HG03135 (cell line): ENCODE measurements around the gene CLNK.

Experiments
- ATAC-seq: cut with Tn5 transposase; IDR thresholded peaks from one replicate; pipeline ENCODE4 v1.9.1; 2021; ENCODE audit warnings: mild to moderate bottlenecking, moderate library complexity; ENCODE audit not compliant: unreplicated experiment

CLNK gene

DNA sequence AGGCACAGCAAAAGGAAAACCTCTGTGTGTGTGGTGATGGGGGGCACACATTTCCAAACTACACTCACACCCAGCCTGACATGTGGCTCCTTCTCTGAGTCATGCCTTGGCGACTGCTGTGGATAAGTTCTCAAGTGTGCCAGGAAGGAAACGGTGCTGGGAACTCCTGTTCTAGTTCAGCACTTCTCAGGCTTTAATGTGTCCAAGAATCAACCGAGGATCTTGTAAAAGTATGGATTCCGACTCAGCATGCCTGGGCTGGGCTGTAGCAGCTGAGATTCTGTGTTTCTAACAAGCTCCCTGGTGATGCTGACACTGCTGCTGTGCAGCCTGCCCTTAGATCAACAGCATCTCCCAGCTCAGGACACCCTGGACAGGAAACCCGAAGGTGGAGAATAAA, 20.2 kb downstream of the CLNK start:
- no peak for ATAC-seq

- ATAC-seq, result no peak
Measured at GRCh38 chr4:10662937-10663336, 21.6 kb downstream of the CLNK start.

DNA sequence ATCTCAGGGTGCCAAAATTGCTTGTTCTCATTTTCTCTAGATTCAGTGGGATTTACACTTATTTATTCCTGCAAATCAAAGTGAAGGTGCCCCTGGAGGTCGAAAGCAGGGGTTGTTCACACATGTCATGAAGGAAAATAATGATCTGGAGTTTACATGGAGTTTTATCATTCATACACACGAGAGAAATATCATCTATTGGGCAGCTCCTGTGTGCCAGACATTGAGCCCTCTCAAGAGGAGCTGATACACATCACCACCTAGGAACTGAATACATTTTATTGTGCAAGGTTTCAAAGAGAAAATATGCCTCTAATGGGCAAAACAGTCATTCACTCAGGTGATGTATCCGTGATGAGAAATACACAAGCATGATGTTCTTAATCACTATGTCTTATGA, 23.5 kb downstream of the CLNK start:
- ATAC-seq, result no peak

DNA sequence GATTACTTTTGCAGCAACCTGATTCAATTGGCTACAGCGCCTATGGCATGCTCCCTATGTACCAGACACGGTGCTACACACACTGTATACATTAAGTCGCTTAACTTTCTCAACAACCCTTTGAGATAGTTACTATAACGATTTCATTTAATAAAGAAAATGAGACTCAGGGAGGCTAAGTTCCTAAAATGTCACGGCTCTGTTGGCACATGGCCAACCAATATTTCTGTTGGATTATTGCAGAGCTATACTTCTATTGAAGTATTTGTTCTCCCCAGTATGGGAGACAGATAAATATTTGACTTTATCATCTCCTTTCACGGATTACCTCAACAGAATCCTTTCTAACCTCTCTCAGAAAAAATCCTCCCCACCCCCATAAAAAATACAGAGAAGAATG, 25.3 kb downstream of the CLNK start:
- ATAC-seq, result no peak

DNA sequence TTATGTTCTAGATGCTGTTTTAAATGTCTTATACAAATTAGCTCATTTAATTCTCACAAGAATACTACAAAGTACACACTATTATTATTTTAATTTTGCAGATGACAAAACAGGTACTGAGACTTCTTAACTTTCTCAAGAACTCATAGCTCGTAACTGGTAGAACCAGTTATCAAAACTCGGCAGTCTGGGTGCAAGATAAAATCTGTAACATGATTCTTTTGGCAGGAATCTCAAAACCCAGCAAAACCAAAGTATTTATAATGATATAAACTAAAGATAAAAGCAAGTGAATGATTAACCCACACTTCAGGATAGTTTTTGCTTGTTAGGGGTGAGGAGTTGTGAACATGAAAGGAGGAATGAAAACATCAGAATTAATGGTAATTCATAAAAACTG, 27.6 kb downstream of the CLNK start:
- ATAC-seq, result no peak

GRCh38 chr4:10656420-10656819, 28.1 kb downstream of the CLNK start:
- no peak for ATAC-seq

- no peak for ATAC-seq
Measured at GRCh38 chr4:10655968-10656367, 28.6 kb downstream of the CLNK start.

DNA sequence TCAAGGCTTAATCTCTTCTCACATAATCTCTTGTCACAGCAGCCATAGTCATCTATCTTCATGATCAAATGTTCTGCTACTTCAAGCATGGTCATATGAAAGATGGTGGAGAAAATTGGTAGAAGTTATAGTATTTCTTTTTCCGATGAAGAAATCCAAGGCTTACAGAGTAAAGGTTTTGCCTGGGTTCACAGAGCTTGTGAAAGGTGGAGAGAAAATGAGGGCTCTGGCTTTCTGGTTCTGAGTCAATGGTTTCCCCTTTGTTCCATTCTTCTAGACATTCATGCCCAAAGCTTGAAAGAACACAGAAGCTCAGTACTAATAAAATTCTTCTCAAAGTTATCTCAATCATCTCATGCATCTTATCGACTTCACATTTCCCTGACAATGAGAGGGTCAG, 36.1 kb downstream of the CLNK start:
- ATAC-seq, result no peak

GRCh38 chr4:10647846-10648245, 36.7 kb downstream of the CLNK start:
- ATAC-seq, result no peak

GRCh38 chr4:10643600-10644425, 40.8 kb downstream of the CLNK start:
- ATAC-seq, result no peak

- no peak for ATAC-seq
Measured at GRCh38 chr4:10640561-10641201, 43.9 kb downstream of the CLNK start.

DNA sequence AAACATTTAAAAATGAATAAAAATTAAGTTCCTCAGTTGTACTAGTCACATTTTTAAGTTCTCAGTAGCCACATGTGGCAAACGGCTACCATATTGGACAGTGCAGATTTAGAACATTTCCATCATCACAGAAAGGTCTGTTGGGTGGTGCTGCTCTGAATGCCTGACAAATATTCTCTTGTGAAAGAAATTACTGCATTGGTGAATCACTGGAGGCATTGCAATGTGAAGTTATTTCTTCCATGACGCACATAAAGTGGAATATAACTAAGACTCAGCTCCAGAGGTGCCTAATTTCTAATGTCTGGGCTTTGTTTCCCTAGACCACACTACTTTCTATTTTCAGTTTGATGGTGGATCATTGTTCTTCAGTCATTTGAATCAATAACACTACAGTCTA, 44.9 kb downstream of the CLNK start:
- no peak for ATAC-seq

DNA sequence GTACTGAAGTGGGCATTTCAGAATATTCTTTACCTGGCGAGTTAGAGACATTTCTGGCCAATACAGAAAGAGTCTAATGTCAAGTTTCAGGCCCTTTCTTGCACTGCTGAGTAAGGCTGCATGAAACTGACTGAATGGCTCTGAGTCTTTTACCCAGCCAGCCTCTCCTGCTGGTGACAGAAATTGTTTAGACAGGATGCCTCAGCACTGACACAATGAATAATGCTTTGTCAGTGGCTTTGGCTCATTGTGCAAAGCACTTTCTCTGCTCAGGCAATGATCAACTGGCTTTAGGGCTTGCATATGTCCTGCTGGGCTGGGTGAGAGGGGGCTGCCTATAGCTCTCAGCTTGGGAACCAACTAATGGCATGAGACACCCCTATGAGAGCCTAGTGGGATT, 45.5 kb downstream of the CLNK start:
- no peak for ATAC-seq

GRCh38 chr4:10635091-10635490, 49.5 kb downstream of the CLNK start:
- ATAC-seq, result no peak

- no peak for ATAC-seq
Measured at GRCh38 chr4:10629394-10629793, 55.2 kb downstream of the CLNK start.

DNA sequence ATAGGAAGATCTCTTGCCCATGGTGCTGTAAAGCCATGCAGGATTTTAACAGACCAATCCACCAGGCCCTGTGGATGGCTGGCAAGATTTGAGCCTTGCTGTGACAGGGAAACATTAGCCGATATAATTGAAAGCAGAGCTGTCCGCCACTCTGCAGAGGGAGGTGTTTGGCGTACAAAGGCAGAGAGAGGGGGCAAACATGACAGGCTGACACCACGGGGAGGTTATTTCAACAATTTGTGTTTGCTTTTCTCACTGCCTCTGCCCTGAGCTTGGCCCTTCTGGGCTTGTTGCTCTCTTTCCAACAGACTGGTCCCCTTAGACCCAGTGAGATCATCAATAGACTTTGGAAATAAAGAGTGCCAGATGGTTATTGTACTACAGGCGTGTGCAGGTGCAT, 59.4 kb downstream of the CLNK start:
- ATAC-seq, result no peak

DNA sequence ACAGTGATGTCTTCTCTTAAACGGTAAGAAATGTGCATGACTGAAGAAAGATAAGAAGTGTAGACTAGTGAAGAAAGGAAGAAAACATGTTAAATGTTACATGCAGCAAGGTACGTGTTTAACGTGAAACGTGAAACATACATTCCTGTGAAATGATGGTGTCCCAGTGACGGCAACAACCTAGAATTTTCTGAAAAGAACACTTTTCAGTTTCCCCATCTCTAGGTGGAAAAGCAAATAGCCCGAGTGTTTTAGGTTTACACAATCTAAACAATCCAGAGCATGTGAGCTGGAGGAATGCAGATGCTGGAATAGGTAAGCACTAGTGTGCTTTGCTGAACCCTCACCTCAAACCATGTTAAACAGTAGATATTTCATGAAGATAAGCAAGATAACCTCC, 60.7 kb downstream of the CLNK start:
- no peak for ATAC-seq

- ATAC-seq, result no peak
Measured at GRCh38 chr4:10623241-10623640, 61.3 kb downstream of the CLNK start.

- no peak for ATAC-seq
Measured at GRCh38 chr4:10622728-10623127, 61.8 kb downstream of the CLNK start.

DNA sequence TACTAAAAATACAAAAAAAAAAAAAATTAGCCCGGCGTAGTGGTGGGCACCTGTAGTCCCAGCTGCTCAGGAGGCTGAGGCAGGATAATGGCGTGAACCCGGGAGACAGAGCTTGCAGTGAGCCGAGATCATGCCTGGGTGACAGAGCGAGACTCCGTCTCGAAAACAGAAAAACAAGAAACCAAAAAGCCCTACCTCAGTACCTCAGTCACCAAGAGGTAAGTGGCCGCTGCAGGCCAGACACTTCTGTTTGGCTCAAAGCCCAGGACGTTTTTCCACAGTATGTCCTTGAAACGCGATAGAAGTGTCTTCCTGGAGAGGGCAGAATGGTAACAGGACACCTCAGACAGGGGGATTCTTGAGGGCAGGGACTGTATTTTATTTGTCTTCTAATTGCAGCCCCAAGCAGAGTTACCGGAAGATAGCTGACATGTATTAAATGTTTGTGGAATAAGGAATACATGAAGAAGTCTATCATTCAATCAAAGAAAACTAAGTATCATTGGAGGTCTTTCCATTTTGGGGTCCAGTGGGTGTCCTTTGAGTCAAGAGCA, 63.6 kb downstream of the CLNK start:
- no peak for ATAC-seq

GRCh38 chr4:10619855-10620254, 64.7 kb downstream of the CLNK start:
- no peak for ATAC-seq

DNA sequence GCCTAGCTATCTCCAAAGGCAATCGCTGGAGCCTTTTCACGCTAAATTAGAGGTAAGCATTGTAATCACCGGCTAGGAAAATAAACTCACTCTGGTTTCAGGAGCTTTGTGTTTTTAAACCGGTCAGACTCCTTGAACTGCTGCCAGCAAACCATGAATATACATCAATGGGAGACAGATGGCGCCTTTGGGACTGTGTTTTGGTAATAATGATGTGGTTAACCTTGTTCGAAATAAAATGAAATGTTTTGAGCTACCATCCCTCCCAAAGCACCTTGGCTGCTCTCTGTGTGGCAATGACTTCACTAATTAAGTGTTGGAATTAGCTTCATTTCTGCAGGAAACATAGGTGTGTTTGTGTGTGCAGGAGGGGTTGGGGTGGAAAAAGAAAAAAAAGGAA, 65.3 kb downstream of the CLNK start:
- ATAC-seq, result no peak
